PC-9 (cell line): ENCODE data around the gene ACAP3.

ENCODE experiments used
- CTCF ChIP-seq: fragments of 200-600 bp; sonication (generic); conservative IDR thresholded peaks from 2 replicates; pipeline ENCODE4 v1.6.1; 2017; ENCODE audit warnings: mixed run types, antibody characterized with exemption, mild to moderate bottlenecking, moderate library complexity
- EZH2 ChIP-seq: fragments of 200-600 bp; sonication (generic); IDR thresholded peaks from 2 replicates; pipeline ENCODE4 v1.8.0; 2017; ENCODE audit warnings: antibody characterized with exemption, low read depth

- TF ChIP-seq CTCF (no peak), EZH2 (no peak)
Measured at GRCh38 chr1:1260843-1261560, 46.7 kb downstream of the ACAP3 start.
